Fibroblast of peridontal ligament (primary cell): Measurements from ENCODE around the gene P2RY2.
"Not testable (repeated sequence)": the region's sequence is repeated elsewhere in the genome, so short reads cannot be mapped to it uniquely, and the experiment has no call there.

Source experiments
- DNase-seq: peaks from one replicate; pipeline ENCODE4 v3.0.0-alpha.2; 2010; ENCODE audit errors: extremely low read depth

The P2RY2 gene

GRCh38 chr11:73267906-73268540 lies 49.9 kb downstream of the P2RY2 start:
- DNase-seq: no peak

GRCh38 chr11:73268671-73269271 lies 50.7 kb downstream of the P2RY2 start:
- DNase-seq: no peak

- DNase-seq: no peak
Observed at GRCh38 chr11:73269459-73270015, 51.5 kb downstream of the P2RY2 start.

GRCh38 chr11:73270016-73270854 lies 52.2 kb downstream of the P2RY2 start:
- no peak for DNase-seq

GRCh38 chr11:73270855-73271477 lies 52.9 kb downstream of the P2RY2 start:
- no peak for DNase-seq

GRCh38 chr11:73271478-73271865 lies 53.4 kb downstream of the P2RY2 start:
- DNase-seq: not testable (repeated sequence)

- peak; percentile 47 for DNase-seq
Observed at GRCh38 chr11:73271936-73272679, 54.0 kb downstream of the P2RY2 start, which contains the start of gene P2RY6. TSS of gene P2RY6 (plus strand) at chr11:73272338. CDS start at chr11:73296519, 24,181 bp downstream.

GRCh38 chr11:73272680-73273038 lies 54.6 kb downstream of the P2RY2 start:
- no peak for DNase-seq

- DNase-seq: no peak
Observed at GRCh38 chr11:73273222-73273895, 55.3 kb downstream of the P2RY2 start.

GRCh38 chr11:73274191-73274590 lies 56.1 kb downstream of the P2RY2 start:
- not testable (repeated sequence) for DNase-seq

GRCh38 chr11:73274722-73275380 lies 56.8 kb downstream of the P2RY2 start:
- no peak for DNase-seq

GRCh38 chr11:73275381-73275750 lies 57.3 kb downstream of the P2RY2 start:
- DNase-seq: no peak

GRCh38 chr11:73277467-73277866 lies 59.4 kb downstream of the P2RY2 start:
- DNase-seq: no peak

GRCh38 chr11:73280626-73281025 lies 62.5 kb downstream of the P2RY2 start:
- no peak for DNase-seq

- DNase-seq: no peak
Observed at GRCh38 chr11:73281201-73281741, 63.2 kb downstream of the P2RY2 start.

- DNase-seq: no peak
Observed at GRCh38 chr11:73281796-73282660, 63.9 kb downstream of the P2RY2 start.

GRCh38 chr11:73283276-73284000 lies 65.4 kb downstream of the P2RY2 start:
- no peak for DNase-seq

- DNase-seq: no peak
Observed at GRCh38 chr11:73284106-73284505, 66.0 kb downstream of the P2RY2 start.
